ENCODE measurements around the gene SLC4A5. TPM values are rescaled to one million over a fixed set of nuclear protein-coding genes. Genes with fewer than 3 reads are reported as not detected.
A peak's percentile ranks its signal among the peaks of the same experiment; 100 is the strongest.

The SLC4A5 gene
- total RNA-seq, 4 donors from 2014 or later: 0.24 to 3.8 (median 0.59) TPM

GRCh38 chr2:74375838-74376237 lies 32.6 kb upstream of the SLC4A5 start:
- intact Hi-C loops (cut with DNase I; ENCODE audit: low total_unique reads) (no loop called here), in situ Hi-C loops (cut with MboI; ENCODE audit: low sequenced_read_pairs in 4 of 4) (no loop called here)
- TF ChIP-seq POLR2A (IDR thresholded peaks at IDR 0.05): no peak
- no peak for TF ChIP-seq CTCF (IDR thresholded peaks at IDR 0.05 in 4 of 5, conservative IDR thresholded peaks at IDR 0.05 in 1 of 5)
- DNase-seq (no peak), ATAC-seq (no peak)
- Histone ChIP-seq H3K4me1 (peaks cover 17 to 30% of the 10 kb centered on the region in 2 donors), H3K4me3 (no peak overlapping the region), H3K27me3 (no peaks in the 10 kb centered on the region), H3K9me3 (no peaks in the 10 kb centered on the region), H3K27ac (no peak overlapping the region), H3K36me3 (peaks cover 0 to 26% of the 10 kb centered on the region in 2 donors)

- Histone ChIP-seq H3K27me3 (no peaks in the 10 kb centered on the region), H3K4me1 (peaks cover 5 to 18% of the 10 kb centered on the region in 2 donors), H3K9me3 (no peaks in the 10 kb centered on the region), H3K36me3 (peaks cover 0 to 38% of the 10 kb centered on the region in 2 donors), H3K4me3 (peak overlapping the region in 1 of 4 donors; percentile 4), H3K27ac (peak overlapping the region in 3 of 4 donors; percentile 32 to 59 (median 53))
- TF ChIP-seq CTCF (IDR thresholded peaks at IDR 0.05 in 4 of 5, conservative IDR thresholded peaks at IDR 0.05 in 1 of 5): no peak
- TF ChIP-seq POLR2A (IDR thresholded peaks at IDR 0.05): no peak
- in situ Hi-C loops (cut with MboI; ENCODE audit: low sequenced_read_pairs in 4 of 4): no loop called here
- DNase-seq (peak; percentile 15 to 50), ATAC-seq (peak; percentile 51 to 55)
- intact Hi-C loops (cut with DNase I; ENCODE audit: low total_unique reads): no loop called here
Measured at GRCh38 chr2:74374509-74375205, 31.4 kb upstream of the SLC4A5 start.

GRCh38 chr2:74373985-74374384 lies 30.8 kb upstream of the SLC4A5 start:
- TF ChIP-seq POLR2A (IDR thresholded peaks at IDR 0.05) (no peak), CTCF (IDR thresholded peaks at IDR 0.05 in 4 of 5, conservative IDR thresholded peaks at IDR 0.05 in 1 of 5) (no peak)
- peaks cover 0 to 11% of the 10 kb centered on the region in 2 donors for H3K4me1 ChIP-seq
- no peaks in the 10 kb centered on the region for H3K27me3 ChIP-seq
- intact Hi-C loops (cut with DNase I; ENCODE audit: low total_unique reads): no loop called here
- in situ Hi-C loops (cut with MboI; ENCODE audit: low sequenced_read_pairs in 4 of 4): no loop called here
- DNase-seq (no peak), ATAC-seq (no peak)
- peaks cover 0 to 45% of the 10 kb centered on the region in 2 donors for H3K36me3 ChIP-seq
- H3K9me3 ChIP-seq: no peaks in the 10 kb centered on the region
- peak overlapping the region in 1 of 4 donors; percentile 4 for H3K4me3 ChIP-seq
- H3K27ac ChIP-seq: peak overlapping the region in 3 of 4 donors; percentile 32 to 59 (median 53)

GRCh38 chr2:74373221-74373676 lies 30.0 kb upstream of the SLC4A5 start:
- Histone ChIP-seq H3K27me3 (no peaks in the 10 kb centered on the region), H3K27ac (peak overlapping the region; percentile 29 to 59 (median 42)), H3K9me3 (no peaks in the 10 kb centered on the region), H3K4me3 (no peak overlapping the region), H3K4me1 (peaks cover 0 to 11% of the 10 kb centered on the region in 2 donors), H3K36me3 (peaks cover 0 to 52% of the 10 kb centered on the region in 2 donors)
- intact Hi-C loops (cut with DNase I; ENCODE audit: low total_unique reads) (no loop called here), in situ Hi-C loops (cut with MboI; ENCODE audit: low sequenced_read_pairs in 4 of 4) (no loop called here)
- no peak for TF ChIP-seq CTCF (IDR thresholded peaks at IDR 0.05 in 4 of 5, conservative IDR thresholded peaks at IDR 0.05 in 1 of 5)
- no peak for TF ChIP-seq POLR2A (IDR thresholded peaks at IDR 0.05)
- ATAC-seq: peak; percentile 42 to 68
- DNase-seq: peak; percentile 13 to 39

Measured in gastrocnemius medialis (tissue), 4 donors.